H9 (cell line): ENCODE results near the gene TP53TG5. TPM values are rescaled to one million over a fixed set of nuclear protein-coding genes. Genes with fewer than 3 reads are reported as not detected.
A peak's percentile ranks its signal among the peaks of the same experiment; 100 is the strongest.

Experiments used
- DNase-seq: peaks from one replicate; pipeline ENCODE4 v3.0.0-alpha.2; 2017
- H2AFZ ChIP-seq: one replicate; pipeline ENCODE4 v1.6.1; 2013; ENCODE audit warnings: mild to moderate bottlenecking, low read length, control low read depth, moderate library complexity
- H2AK5ac ChIP-seq: 2 replicates; pipeline ENCODE4 v1.6.1; 2013; ENCODE audit warnings: low read length, control low read depth, mixed read lengths; ENCODE audit not compliant: insufficient read length
- H2BK120ac ChIP-seq: one replicate; pipeline ENCODE4 v1.6.1; 2013; ENCODE audit warnings: low read depth, mild to moderate bottlenecking, low read length, control low read depth, inconsistent platforms; ENCODE audit not compliant: poor library complexity, severe bottlenecking
- H2BK12ac ChIP-seq: 2 replicates; pipeline ENCODE4 v1.6.1; 2013; ENCODE audit warnings: low read length, control low read depth, mixed read lengths, low read depth; ENCODE audit not compliant: insufficient read length
- H2BK15ac ChIP-seq: 2 replicates; pipeline ENCODE4 v1.6.1; 2013; ENCODE audit warnings: low read depth, low read length, control low read depth
- H2BK20ac ChIP-seq: one replicate; pipeline ENCODE4 v1.6.1; 2013; ENCODE audit warnings: low read depth, mild to moderate bottlenecking, low read length, control low read depth, inconsistent platforms; ENCODE audit not compliant: poor library complexity, severe bottlenecking
- H2BK5ac ChIP-seq: 2 replicates; pipeline ENCODE4 v1.6.1; 2013; ENCODE audit warnings: low read length, control low read depth, mixed read lengths; ENCODE audit not compliant: insufficient read length
- H3K14ac ChIP-seq: 2 replicates; pipeline ENCODE4 v1.6.1; 2013; ENCODE audit warnings: low read length, control low read depth; ENCODE audit not compliant: insufficient read depth
- H3K18ac ChIP-seq: 2 replicates; pipeline ENCODE4 v1.6.1; 2013; ENCODE audit warnings: low read depth, mild to moderate bottlenecking, mixed read lengths, low read length, control low read depth; ENCODE audit not compliant: insufficient read length
- H3K23ac ChIP-seq: 2 replicates; pipeline ENCODE4 v1.6.1; 2013; ENCODE audit warnings: low read length, control low read depth, mixed read lengths, low read depth; ENCODE audit not compliant: insufficient read length
- H3K23me2 ChIP-seq: 2 replicates; pipeline ENCODE4 v1.6.1; 2013; ENCODE audit warnings: low read depth, mild to moderate bottlenecking, mixed read lengths, low read length, control low read depth; ENCODE audit not compliant: insufficient read length, poor library complexity, severe bottlenecking
- H3K27ac ChIP-seq: 2 replicates; pipeline ENCODE4 v1.5.1; 2013; ENCODE audit warnings: low read length, control low read depth, mixed read lengths, low read depth; ENCODE audit not compliant: insufficient read length
- H3K27me3 ChIP-seq: 2 replicates; pipeline ENCODE4 v1.6.1; 2013; ENCODE audit warnings: low read length, control low read depth, inconsistent platforms; ENCODE audit not compliant: insufficient read depth
- H3K4ac ChIP-seq: 2 replicates; pipeline ENCODE4 v1.6.1; 2013; ENCODE audit warnings: low read depth, mild to moderate bottlenecking, control low read depth, inconsistent platforms, low read length, moderate library complexity
- H3K4me1 ChIP-seq: 2 replicates; pipeline ENCODE4 v1.6.1; 2013; ENCODE audit warnings: low read length, control low read depth, inconsistent platforms; ENCODE audit not compliant: insufficient read depth
- H3K4me2 ChIP-seq: 2 replicates; pipeline ENCODE4 v1.6.1; 2013; ENCODE audit warnings: low read length, control low read depth, mixed read lengths; ENCODE audit not compliant: insufficient read length, insufficient read depth
- H3K56ac ChIP-seq: 2 replicates; pipeline ENCODE4 v1.6.1; 2013; ENCODE audit warnings: low read depth, mild to moderate bottlenecking, mixed read lengths, low read length, control low read depth; ENCODE audit not compliant: insufficient read length
- H3K79me1 ChIP-seq: 2 replicates; pipeline ENCODE4 v1.6.1; 2013; ENCODE audit warnings: low read depth, mild to moderate bottlenecking, moderate library complexity, low read length, control low read depth, inconsistent platforms; ENCODE audit not compliant: insufficient read depth, poor library complexity, severe bottlenecking
- H3K79me2 ChIP-seq: 2 replicates; pipeline ENCODE4 v1.6.1; 2013; ENCODE audit warnings: low read length, control low read depth, inconsistent platforms; ENCODE audit not compliant: insufficient read depth
- H3K9ac ChIP-seq: 2 replicates; pipeline ENCODE4 v1.6.1; 2013; ENCODE audit warnings: low read length, control low read depth, mixed read lengths; ENCODE audit not compliant: insufficient read length; ENCODE audit errors: extremely low read depth
- H3K9me3 ChIP-seq: one replicate; pipeline ENCODE4 v1.6.1; 2013; ENCODE audit warnings: low read depth, low read length, inconsistent platforms; ENCODE audit not compliant: control insufficient read depth
- H3T11ph ChIP-seq: one replicate; pipeline ENCODE4 v1.6.1; 2013; ENCODE audit warnings: mild to moderate bottlenecking, low read length, control low read depth, inconsistent platforms
- H4K20me1 ChIP-seq: one replicate; pipeline ENCODE4 v1.6.1; 2013; ENCODE audit not compliant: control insufficient read depth, insufficient read length, insufficient read depth
- H4K5ac ChIP-seq: 2 replicates; pipeline ENCODE4 v1.6.1; 2013; ENCODE audit warnings: low read depth, mild to moderate bottlenecking, mixed read lengths, low read length, control low read depth; ENCODE audit not compliant: insufficient read length
- H4K8ac ChIP-seq: replicated peaks from 2 replicates; pipeline ENCODE4 v1.6.1; 2013; ENCODE audit warnings: low read length, control low read depth, mixed read lengths, low read depth; ENCODE audit not compliant: insufficient read length
- H4K91ac ChIP-seq: 2 replicates; pipeline ENCODE4 v1.6.1; 2013; ENCODE audit warnings: low read depth, mild to moderate bottlenecking, moderate library complexity, mixed read lengths, low read length, control low read depth; ENCODE audit not compliant: insufficient read length
- H3K27ac Mint-ChIP-seq, 3 experiments: 2 replicates in 2 of 3; 3 replicates in 1 of 3; pipeline ENCODE4 v1.8.0; 2020 to 2021; ENCODE audit warnings: mixed read lengths in 3 of 3, mild to moderate bottlenecking in 1 of 3, moderate library complexity in 1 of 3
- H3K27me3 Mint-ChIP-seq: 2 replicates; pipeline ENCODE4 v1.8.0; 2021; ENCODE audit warnings: low read depth, mild to moderate bottlenecking, moderate library complexity, mixed read lengths
- H3K36me3 Mint-ChIP-seq, 3 experiments: 2 replicates in 2 of 3; 3 replicates in 1 of 3; pipeline ENCODE4 v1.8.0; 2020 to 2021; ENCODE audit warnings: low read depth in 3 of 3, mixed read lengths in 3 of 3; ENCODE audit not compliant: insufficient read depth in 1 of 3
- H3K4me1 Mint-ChIP-seq, 2 experiments: 2 replicates each; pipeline ENCODE4 v1.8.0; 2020; ENCODE audit warnings: mixed read lengths in 2 of 2
- H3K4me3 Mint-ChIP-seq, 2 experiments: 2 replicates in 1 of 2; 3 replicates in 1 of 2; pipeline ENCODE4 v1.8.0; 2020 to 2021; ENCODE audit warnings: mild to moderate bottlenecking in 2 of 2, mixed read lengths in 2 of 2, moderate library complexity in 1 of 2
- H3K9me3 Mint-ChIP-seq, 2 experiments: 2 replicates in 1 of 2; 3 replicates in 1 of 2; pipeline ENCODE4 v1.8.0; 2020; ENCODE audit warnings: mild to moderate bottlenecking in 2 of 2, mixed read lengths in 2 of 2, moderate library complexity in 1 of 2
- CTCF ChIP-seq: fragments of 200-600 bp; sonication (generic); conservative IDR thresholded peaks from 3 replicates; pipeline ENCODE4 v1.8.0; 2021; ENCODE audit warnings: antibody characterized with exemption, mild to moderate bottlenecking
- WGBS: extraction: QIAGEN DNeasy Blood & Tissue Kit; methylation state at CpG from one replicate; pipeline ENCODE4 v1.1.7; 2013; ENCODE audit warnings: missing lambda C conversion rate, low lambda C conversion rate, mixed read lengths; ENCODE audit not compliant: insufficient read length; ENCODE audit errors: extremely low coverage; 5-methylcytosine and 5-hydroxymethylcytosine counted together
- total RNA-seq: library from RNA; stranded (reverse); gene quantifications from 2 replicates; pipeline ENCODE4 v1.2.1, GENCODE V29; 2021

The TP53TG5 gene
- total RNA-seq, 1 experiment from 2014 or later = not detected

GRCh38 chr20:45365444-45365970 is 12.6 kb downstream of the TP53TG5 start:
- no peak overlapping the region for H3K4me2 ChIP-seq
- no peak overlapping the region for H3K27ac ChIP-seq
- no peak for TF ChIP-seq CTCF
- no peak overlapping the region for H3K9ac ChIP-seq
- peaks cover 9 to 10% of the 10 kb centered on the region in 2 experiments for H3K4me1 Mint-ChIP-seq
- no peak overlapping the region for H3K18ac ChIP-seq
- H2AK5ac ChIP-seq = no peak overlapping the region
- no peak overlapping the region for H3K14ac ChIP-seq
- no peak overlapping the region for H2BK120ac ChIP-seq
- H3K9me3 ChIP-seq = no peaks in the 10 kb centered on the region
- peaks cover 6 to 35% (median 20%) of the 10 kb centered on the region in 3 experiments; a peak in 6 of 7 replicates for H3K36me3 Mint-ChIP-seq
- H3K23me2 ChIP-seq = peaks cover 9% of the 10 kb centered on the region
- no peaks in the 10 kb centered on the region for H3K27me3 Mint-ChIP-seq
- H4K91ac ChIP-seq = no peak overlapping the region
- H3K79me2 ChIP-seq = no peaks in the 10 kb centered on the region; the same call in 1 of the 2 replicates
- H4K8ac ChIP-seq = no peak overlapping the region
- no peak overlapping the region for H2AFZ ChIP-seq
- no peak overlapping the region for H2BK15ac ChIP-seq
- H4K5ac ChIP-seq = no peak overlapping the region
- H3K56ac ChIP-seq = no peak overlapping the region
- H3T11ph ChIP-seq = no peak overlapping the region
- H2BK5ac ChIP-seq = no peak overlapping the region
- no peaks in the 10 kb centered on the region for H4K20me1 ChIP-seq
- no peak overlapping the region for H3K23ac ChIP-seq
- no CpG with 5 or more reads among the region's 5 CpGs for WGBS
- peaks cover 2% of the 10 kb centered on the region for H3K79me1 ChIP-seq
- no peaks in the 10 kb centered on the region for H3K9me3 Mint-ChIP-seq
- no peak overlapping the region for H3K4me3 Mint-ChIP-seq
- DNase-seq = peak; percentile 9
- H3K27me3 ChIP-seq = no peaks in the 10 kb centered on the region
- H2BK20ac ChIP-seq = no peak overlapping the region
- no peak overlapping the region for H3K27ac Mint-ChIP-seq
- no peak overlapping the region for H3K4ac ChIP-seq
- H2BK12ac ChIP-seq = no peak overlapping the region
- peaks cover 6% of the 10 kb centered on the region; the same call in 1 of the 2 replicates for H3K4me1 ChIP-seq
